GM23248 (cell line): ENCODE data around the gene ANKH. TPM values are rescaled to one million over a fixed set of nuclear protein-coding genes. Genes with fewer than 3 reads are reported as not detected.
A peak's percentile ranks its signal among the peaks of the same experiment; 100 is the strongest.

Experiments used
- DNase-seq: peaks from one replicate; pipeline ENCODE4 v3.0.0-alpha.2; 2015
- H2AFZ ChIP-seq: fragments of 200-600 bp; sonication (generic); 2 replicates; pipeline ENCODE4 v1.6.1; 2016; ENCODE audit warnings: antibody characterized with exemption
- H3F3A ChIP-seq: fragments of 200-600 bp; sonication (generic); 2 replicates; pipeline ENCODE4 v1.6.1; 2016; ENCODE audit warnings: mild to moderate bottlenecking, antibody characterized with exemption, mixed run types; ENCODE audit not compliant: insufficient read depth
- H3K27ac ChIP-seq: fragments of 200-600 bp; sonication (generic); 2 replicates; pipeline ENCODE4 v1.5.1; 2016; ENCODE audit warnings: mild to moderate bottlenecking
- H3K27me3 ChIP-seq: fragments of 200-600 bp; sonication (generic); replicated peaks from 2 replicates; pipeline ENCODE4 v1.6.1; 2016; ENCODE audit warnings: mild to moderate bottlenecking; ENCODE audit not compliant: insufficient read depth
- H3K36me3 ChIP-seq: fragments of 200-600 bp; sonication (generic); 2 replicates; pipeline ENCODE4 v1.6.1; 2016; ENCODE audit warnings: low read depth, mild to moderate bottlenecking
- H3K4me1 ChIP-seq: fragments of 200-600 bp; sonication (generic); 2 replicates; pipeline ENCODE4 v1.6.1; 2016; ENCODE audit warnings: mild to moderate bottlenecking; ENCODE audit not compliant: insufficient read depth
- H3K4me2 ChIP-seq: fragments of 200-600 bp; sonication (generic); one replicate; pipeline ENCODE4 v1.6.1; 2016; ENCODE audit warnings: mild to moderate bottlenecking; ENCODE audit not compliant: unreplicated experiment
- H3K4me3 ChIP-seq: fragments of 200-600 bp; sonication (generic); 2 replicates; pipeline ENCODE4 v1.5.1; 2016; ENCODE audit warnings: mild to moderate bottlenecking
- H3K79me2 ChIP-seq: fragments of 200-600 bp; sonication (generic); 2 replicates; pipeline ENCODE4 v1.6.1; 2016; ENCODE audit warnings: mild to moderate bottlenecking; ENCODE audit not compliant: insufficient read depth
- H3K9ac ChIP-seq: fragments of 200-600 bp; sonication (generic); 2 replicates; pipeline ENCODE4 v1.6.1; 2016; ENCODE audit warnings: mild to moderate bottlenecking
- H3K9me2 ChIP-seq: fragments of 200-600 bp; sonication (generic); 2 replicates; pipeline ENCODE4 v1.6.1; 2016; ENCODE audit warnings: mixed run types, mild to moderate bottlenecking, moderate library complexity; ENCODE audit not compliant: insufficient read depth
- H3K9me3 ChIP-seq: fragments of 200-600 bp; sonication (generic); one replicate; pipeline ENCODE4 v1.6.1; 2017; ENCODE audit warnings: low read depth
- H4K20me1 ChIP-seq: fragments of 200-600 bp; sonication (generic); 2 replicates; pipeline ENCODE4 v1.6.0; 2016; ENCODE audit not compliant: insufficient read depth
- EZH2 ChIP-seq: fragments of 200-600 bp; sonication (generic); IDR thresholded peaks from 2 replicates; pipeline ENCODE4 v1.6.1; 2018; ENCODE audit warnings: antibody characterized with exemption, mild to moderate bottlenecking; ENCODE audit not compliant: insufficient read depth, poor library complexity, severe bottlenecking
- EZH2phosphoT487 ChIP-seq: fragments of 200-600 bp; sonication (generic); IDR thresholded peaks from 2 replicates; pipeline ENCODE4 v1.6.1; 2018; ENCODE audit warnings: antibody characterized with exemption, moderate library complexity, mild to moderate bottlenecking, low read depth; ENCODE audit not compliant: insufficient read depth
- WGBS, 2 experiments: methylation state at CpG; one replicate each; pipeline ENCODE4 v1.1.6; 2015 to 2017; ENCODE audit warnings: low lambda C conversion rate in 2 of 2, low coverage in 1 of 2; ENCODE audit errors: missing lambda C conversion rate in 2 of 2; 5-methylcytosine and 5-hydroxymethylcytosine counted together
- in situ Hi-C: fragments of 300-500 bp; cut with MboI; formaldehyde crosslinking; loops from 2 replicates; pipeline ENCODE4 v1.15.0; 2020
- polyA plus RNA-seq: library from polyadenylated mRNA; unstranded; fragments of >200 nt; fragmentation: Nextera tagmentation; extraction: Ambion mirVana; gene quantifications from 2 replicates; pipeline ENCODE4 v1.2.1, GENCODE V29; 2016
- total RNA-seq: library from RNA; depleted of rRNA; stranded (reverse); fragments of >200 nt; shearing (Covaris generic); gene quantifications from 2 replicates; pipeline ENCODE4 v1.2.3, GENCODE V29; 2014

ANKH gene
- total and polyA plus RNA-seq, 2 experiments from 2014 or later = 45.9 to 47.6 TPM

DNA sequence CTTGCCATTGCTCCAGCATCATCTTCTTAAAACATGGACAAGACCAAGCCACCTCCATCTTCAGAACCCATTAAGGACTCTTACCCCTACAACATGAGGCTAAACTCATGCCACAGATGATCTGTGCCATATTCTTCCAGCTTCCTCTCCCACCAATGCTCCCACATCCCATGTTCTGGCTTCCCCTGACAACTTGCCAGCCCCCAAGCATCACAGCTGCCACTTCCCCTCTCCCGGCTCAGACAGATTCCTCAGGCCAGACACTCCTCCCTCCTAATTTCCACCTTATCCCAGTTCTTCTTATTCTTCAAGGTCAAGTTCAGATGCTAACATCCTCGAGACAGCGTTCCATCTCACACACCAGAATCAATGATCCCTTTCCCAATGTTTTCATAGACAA is 57.8 kb downstream of the ANKH start:
- TF ChIP-seq EZH2phosphoT487 (no peak), EZH2 (no peak)
- Histone ChIP-seq H4K20me1 (no peaks in the 10 kb centered on the region), H3K4me2 (no peak overlapping the region), H3K27ac (no peak overlapping the region), H2AFZ (no peak overlapping the region), H3K79me2 (peaks cover 63% of the 10 kb centered on the region), H3K27me3 (no peaks in the 10 kb centered on the region), H3K9me2 (no peaks in the 10 kb centered on the region), H3K36me3 (no peaks in the 10 kb centered on the region), H3F3A (peaks cover 41% of the 10 kb centered on the region), H3K9me3 (no peaks in the 10 kb centered on the region), H3K4me3 (no peak overlapping the region), H3K4me1 (peaks cover 45% of the 10 kb centered on the region), H3K9ac (no peak overlapping the region)
- in situ Hi-C loops = no loop called here
- WGBS, 2 experiments = 98 to 99% methylated on average over 3 of the region's 3 CpGs
- no peak for DNase-seq

- Histone ChIP-seq H3K27ac (no peak overlapping the region), H3F3A (peaks cover 42% of the 10 kb centered on the region), H3K9ac (no peak overlapping the region), H4K20me1 (no peaks in the 10 kb centered on the region), H3K4me1 (peaks cover 36% of the 10 kb centered on the region), H3K9me2 (no peaks in the 10 kb centered on the region), H3K4me2 (no peak overlapping the region), H3K9me3 (no peaks in the 10 kb centered on the region), H2AFZ (no peak overlapping the region), H3K4me3 (no peak overlapping the region), H3K27me3 (no peaks in the 10 kb centered on the region), H3K79me2 (peaks cover 65% of the 10 kb centered on the region), H3K36me3 (no peaks in the 10 kb centered on the region)
- DNase-seq = no peak
- WGBS, 2 experiments = 98 to 99% methylated on average over 5 of the region's 5 CpGs
- in situ Hi-C loops = no loop called here
- TF ChIP-seq EZH2phosphoT487 (no peak), EZH2 (no peak)
Observed at GRCh38 chr5:14812166-14812565, 59.4 kb downstream of the ANKH start.

GRCh38 chr5:14810928-14811572 is 60.5 kb downstream of the ANKH start:
- in situ Hi-C loops = no loop called here
- Histone ChIP-seq H3F3A (peaks cover 33% of the 10 kb centered on the region), H3K27ac (peak overlapping the region; percentile 88), H3K4me2 (peak overlapping the region; percentile 75), H3K4me1 (peaks cover 26% of the 10 kb centered on the region), H3K36me3 (no peaks in the 10 kb centered on the region), H3K27me3 (no peaks in the 10 kb centered on the region), H3K9me3 (no peaks in the 10 kb centered on the region), H4K20me1 (no peaks in the 10 kb centered on the region), H3K4me3 (no peak overlapping the region; the same call in 1 of the 2 replicates), H3K9ac (no peak overlapping the region; the same call in 1 of the 2 replicates), H2AFZ (no peak overlapping the region), H3K79me2 (peaks cover 76% of the 10 kb centered on the region), H3K9me2 (no peaks in the 10 kb centered on the region)
- no peak for TF ChIP-seq EZH2
- TF ChIP-seq EZH2phosphoT487 = no peak
- no peak for DNase-seq
- WGBS, 2 experiments = 89 to 90% methylated on average over 12 of the region's 12 CpGs

GRCh38 chr5:14810282-14810681 is 61.3 kb downstream of the ANKH start:
- Histone ChIP-seq H3K27me3 (no peaks in the 10 kb centered on the region), H2AFZ (peak overlapping the region; percentile 38), H3K4me1 (peaks cover 22% of the 10 kb centered on the region), H3K9me3 (no peaks in the 10 kb centered on the region), H3K9me2 (no peaks in the 10 kb centered on the region), H3K79me2 (peaks cover 76% of the 10 kb centered on the region), H3F3A (peaks cover 26% of the 10 kb centered on the region), H4K20me1 (no peaks in the 10 kb centered on the region), H3K27ac (peak overlapping the region; percentile 88), H3K9ac (peak overlapping the region; percentile 68), H3K4me2 (peak overlapping the region; percentile 75), H3K4me3 (peak overlapping the region; percentile 51), H3K36me3 (no peaks in the 10 kb centered on the region)
- DNase-seq = no peak
- WGBS, 2 experiments = 96 to 98% methylated on average over 6 of the region's 6 CpGs
- TF ChIP-seq EZH2phosphoT487 (no peak), EZH2 (no peak)
- in situ Hi-C loops = no loop called here
